Measurements from ENCODE around the gene CHD5. TPM values are rescaled to one million over a fixed set of nuclear protein-coding genes. Genes with fewer than 3 reads are reported as not detected.

Gene CHD5
- polyA plus RNA-seq, 1 donor (not counting 4 experiments of a cell fraction or from before 2014, with no cell fraction given): 0.07 TPM

- no peaks in the 10 kb centered on the region for H3K79me2 ChIP-seq (ENCODE audit: control insufficient read depth, insufficient read depth, low read length)
- no peak overlapping the region for H3K4me2 ChIP-seq (ENCODE audit: control insufficient read depth, extremely low read depth, insufficient read depth, low read depth, low read length)
- peaks cover 2% of the 10 kb centered on the region for H3K9me3 ChIP-seq (ENCODE audit: control insufficient read depth, low read depth, low read length)
- dilution Hi-C loops (cut with MboI; ENCODE audit: extremely low pct_ligation_motif_present, low sequenced_read_pairs): no loop called here
- no peaks in the 10 kb centered on the region for H3K9me1 ChIP-seq (ENCODE audit: control insufficient read depth, extremely low read depth, insufficient read depth, low read length)
- H3K27me3 ChIP-seq (ENCODE audit: control insufficient read depth, extremely low read depth, insufficient read depth, low read length): peaks cover 12% of the 10 kb centered on the region
- H3K9ac ChIP-seq (ENCODE audit: control insufficient read depth, extremely low read depth, insufficient read depth, low read length): no peak overlapping the region
- no peak overlapping the region for H3K4me3 ChIP-seq (ENCODE audit: control insufficient read depth in 2 of 3, extremely low read depth in 1 of 3, insufficient read depth in 2 of 3, low read depth in 1 of 3, low read length in 3 of 3)
- no peak for FAIRE-seq
- DNase-seq (ENCODE audit: low read depth, low spot score): no peak
- H2AFZ ChIP-seq (ENCODE audit: control insufficient read depth, low read length): no peak overlapping the region
- no peaks in the 10 kb centered on the region for H3K4me1 ChIP-seq (ENCODE audit: control insufficient read depth, extremely low read depth, insufficient read depth, low read length)
- no peak overlapping the region for H3K27ac ChIP-seq (ENCODE audit: control insufficient read depth, insufficient read depth, low read length)
- H4K20me1 ChIP-seq (ENCODE audit: control insufficient read depth, extremely low read depth, insufficient read depth, low read length): no peaks in the 10 kb centered on the region
- H3K36me3 ChIP-seq (ENCODE audit: control insufficient read depth in 2 of 2, extremely low read depth in 1 of 2, insufficient read depth in 2 of 2, low read length in 2 of 2): no peaks in the 10 kb centered on the region
- TF ChIP-seq EZH2 (IDR thresholded peaks at IDR 0.05; ENCODE audit: low read length) (no peak), CTCF (optimal IDR thresholded peaks at IDR 0.05 in 1 of 3, IDR thresholded peaks at IDR 0.05 in 1 of 3, conservative IDR thresholded peaks at IDR 0.05 in 1 of 3; ENCODE audit: extremely low read depth in 1 of 3, insufficient read depth in 2 of 3, low read length in 3 of 3) (no peak)
These were observed 67.5 kb downstream of the CHD5 start for GRCh38 chr1:6112690-6113005.

GRCh38 chr1:6111991-6112689, 68.0 kb downstream of the CHD5 start:
- H3K4me1 ChIP-seq (ENCODE audit: control insufficient read depth, extremely low read depth, insufficient read depth, low read length): no peaks in the 10 kb centered on the region
- H3K27me3 ChIP-seq (ENCODE audit: control insufficient read depth, extremely low read depth, insufficient read depth, low read length): peaks cover 12% of the 10 kb centered on the region
- peaks cover 2% of the 10 kb centered on the region for H3K9me3 ChIP-seq (ENCODE audit: control insufficient read depth, low read depth, low read length)
- no peak for TF ChIP-seq EZH2 (IDR thresholded peaks at IDR 0.05; ENCODE audit: low read length)
- H4K20me1 ChIP-seq (ENCODE audit: control insufficient read depth, extremely low read depth, insufficient read depth, low read length): no peaks in the 10 kb centered on the region
- H3K4me3 ChIP-seq (ENCODE audit: control insufficient read depth in 2 of 3, extremely low read depth in 1 of 3, insufficient read depth in 2 of 3, low read depth in 1 of 3, low read length in 3 of 3): no peak overlapping the region
- dilution Hi-C loops (cut with MboI; ENCODE audit: extremely low pct_ligation_motif_present, low sequenced_read_pairs): no loop called here
- H3K36me3 ChIP-seq (ENCODE audit: control insufficient read depth in 2 of 2, extremely low read depth in 1 of 2, insufficient read depth in 2 of 2, low read length in 2 of 2): no peaks in the 10 kb centered on the region
- no peak overlapping the region for H3K9ac ChIP-seq (ENCODE audit: control insufficient read depth, extremely low read depth, insufficient read depth, low read length)
- H3K27ac ChIP-seq (ENCODE audit: control insufficient read depth, insufficient read depth, low read length): no peak overlapping the region
- no peaks in the 10 kb centered on the region for H3K79me2 ChIP-seq (ENCODE audit: control insufficient read depth, insufficient read depth, low read length)
- DNase-seq (ENCODE audit: low read depth, low spot score): no peak
- no peak for FAIRE-seq
- H3K9me1 ChIP-seq (ENCODE audit: control insufficient read depth, extremely low read depth, insufficient read depth, low read length): no peaks in the 10 kb centered on the region
- H3K4me2 ChIP-seq (ENCODE audit: control insufficient read depth, extremely low read depth, insufficient read depth, low read depth, low read length): no peak overlapping the region
- no peak overlapping the region for H2AFZ ChIP-seq (ENCODE audit: control insufficient read depth, low read length)

GRCh38 chr1:6111571-6111970, 68.5 kb downstream of the CHD5 start:
- no peak for TF ChIP-seq CTCF (optimal IDR thresholded peaks at IDR 0.05 in 1 of 3, IDR thresholded peaks at IDR 0.05 in 1 of 3, conservative IDR thresholded peaks at IDR 0.05 in 1 of 3; ENCODE audit: extremely low read depth in 1 of 3, insufficient read depth in 2 of 3, low read length in 3 of 3)
- TF ChIP-seq EZH2 (IDR thresholded peaks at IDR 0.05; ENCODE audit: low read length): no peak
- Histone ChIP-seq H3K9me1 (ENCODE audit: control insufficient read depth, extremely low read depth, insufficient read depth, low read length) (no peaks in the 10 kb centered on the region), H3K9me3 (ENCODE audit: control insufficient read depth, low read depth, low read length) (peaks cover 2% of the 10 kb centered on the region), H3K4me3 (ENCODE audit: control insufficient read depth in 2 of 3, extremely low read depth in 1 of 3, insufficient read depth in 2 of 3, low read depth in 1 of 3, low read length in 3 of 3) (no peak overlapping the region), H4K20me1 (ENCODE audit: control insufficient read depth, extremely low read depth, insufficient read depth, low read length) (no peaks in the 10 kb centered on the region), H3K4me1 (ENCODE audit: control insufficient read depth, extremely low read depth, insufficient read depth, low read length) (no peaks in the 10 kb centered on the region), H3K79me2 (ENCODE audit: control insufficient read depth, insufficient read depth, low read length) (no peaks in the 10 kb centered on the region), H3K27me3 (ENCODE audit: control insufficient read depth, extremely low read depth, insufficient read depth, low read length) (peaks cover 12% of the 10 kb centered on the region), H3K4me2 (ENCODE audit: control insufficient read depth, extremely low read depth, insufficient read depth, low read depth, low read length) (no peak overlapping the region), H2AFZ (ENCODE audit: control insufficient read depth, low read length) (no peak overlapping the region), H3K9ac (ENCODE audit: control insufficient read depth, extremely low read depth, insufficient read depth, low read length) (no peak overlapping the region), H3K36me3 (ENCODE audit: control insufficient read depth in 2 of 2, extremely low read depth in 1 of 2, insufficient read depth in 2 of 2, low read length in 2 of 2) (no peaks in the 10 kb centered on the region), H3K27ac (ENCODE audit: control insufficient read depth, insufficient read depth, low read length) (no peak overlapping the region)
- DNase-seq (ENCODE audit: low read depth, low spot score): no peak
- dilution Hi-C loops (cut with MboI; ENCODE audit: extremely low pct_ligation_motif_present, low sequenced_read_pairs): no loop called here
- FAIRE-seq: no peak

Measured in keratinocyte (primary cell).